ENCODE measurements around the gene WDR11.

Gene WDR11

DNA sequence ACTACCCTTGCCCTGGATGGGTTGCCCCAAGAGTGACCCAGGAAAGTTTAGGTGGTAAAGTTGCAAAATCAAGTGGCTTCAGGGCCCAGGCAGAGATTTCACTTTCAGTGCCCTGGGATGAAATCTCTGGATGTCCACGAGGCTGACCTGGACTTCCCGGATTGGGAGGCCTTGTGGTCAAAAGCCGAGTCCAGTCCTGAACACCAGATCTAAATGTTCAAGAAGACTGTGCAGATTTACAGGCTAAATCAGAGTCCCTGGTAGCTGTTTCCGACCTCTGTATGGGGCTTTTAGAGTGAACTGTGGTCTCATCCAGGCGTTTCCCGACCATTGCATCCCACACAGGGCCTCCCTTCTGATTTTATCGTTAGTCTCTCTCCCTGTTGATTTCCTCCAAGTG is 95.3 kb downstream of the WDR11 start:
- no peaks in the 10 kb centered on the region for H3K36me3 ChIP-seq
- no peak overlapping the region for H3K27ac ChIP-seq
- TF ChIP-seq, protein P1, sequence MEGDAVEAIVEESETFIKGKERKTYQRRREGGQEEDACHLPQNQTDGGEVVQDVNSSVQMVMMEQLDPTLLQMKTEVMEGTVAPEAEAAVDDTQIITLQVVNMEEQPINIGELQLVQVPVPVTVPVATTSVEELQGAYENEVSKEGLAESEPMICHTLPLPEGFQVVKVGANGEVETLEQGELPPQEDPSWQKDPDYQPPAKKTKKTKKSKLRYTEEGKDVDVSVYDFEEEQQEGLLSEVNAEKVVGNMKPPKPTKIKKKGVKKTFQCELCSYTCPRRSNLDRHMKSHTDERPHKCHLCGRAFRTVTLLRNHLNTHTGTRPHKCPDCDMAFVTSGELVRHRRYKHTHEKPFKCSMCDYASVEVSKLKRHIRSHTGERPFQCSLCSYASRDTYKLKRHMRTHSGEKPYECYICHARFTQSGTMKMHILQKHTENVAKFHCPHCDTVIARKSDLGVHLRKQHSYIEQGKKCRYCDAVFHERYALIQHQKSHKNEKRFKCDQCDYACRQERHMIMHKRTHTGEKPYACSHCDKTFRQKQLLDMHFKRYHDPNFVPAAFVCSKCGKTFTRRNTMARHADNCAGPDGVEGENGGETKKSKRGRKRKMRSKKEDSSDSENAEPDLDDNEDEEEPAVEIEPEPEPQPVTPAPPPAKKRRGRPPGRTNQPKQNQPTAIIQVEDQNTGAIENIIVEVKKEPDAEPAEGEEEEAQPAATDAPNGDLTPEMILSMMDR (IDR thresholded peaks at IDR 0.05): no peak
- no peak overlapping the region for H3K4me3 ChIP-seq (ENCODE audit: low read depth in 1 of 2, low read length in 1 of 2)
- H3K4me1 ChIP-seq (ENCODE audit: control insufficient read depth in 1 of 2, insufficient read depth in 1 of 2, low read depth in 1 of 2, low read length in 1 of 2): peaks cover 3 to 12% of the 10 kb centered on the region in 2 experiments
- H3K9me3 ChIP-seq: no peaks in the 10 kb centered on the region
- H3K27me3 ChIP-seq: peaks cover 62% of the 10 kb centered on the region

DNA sequence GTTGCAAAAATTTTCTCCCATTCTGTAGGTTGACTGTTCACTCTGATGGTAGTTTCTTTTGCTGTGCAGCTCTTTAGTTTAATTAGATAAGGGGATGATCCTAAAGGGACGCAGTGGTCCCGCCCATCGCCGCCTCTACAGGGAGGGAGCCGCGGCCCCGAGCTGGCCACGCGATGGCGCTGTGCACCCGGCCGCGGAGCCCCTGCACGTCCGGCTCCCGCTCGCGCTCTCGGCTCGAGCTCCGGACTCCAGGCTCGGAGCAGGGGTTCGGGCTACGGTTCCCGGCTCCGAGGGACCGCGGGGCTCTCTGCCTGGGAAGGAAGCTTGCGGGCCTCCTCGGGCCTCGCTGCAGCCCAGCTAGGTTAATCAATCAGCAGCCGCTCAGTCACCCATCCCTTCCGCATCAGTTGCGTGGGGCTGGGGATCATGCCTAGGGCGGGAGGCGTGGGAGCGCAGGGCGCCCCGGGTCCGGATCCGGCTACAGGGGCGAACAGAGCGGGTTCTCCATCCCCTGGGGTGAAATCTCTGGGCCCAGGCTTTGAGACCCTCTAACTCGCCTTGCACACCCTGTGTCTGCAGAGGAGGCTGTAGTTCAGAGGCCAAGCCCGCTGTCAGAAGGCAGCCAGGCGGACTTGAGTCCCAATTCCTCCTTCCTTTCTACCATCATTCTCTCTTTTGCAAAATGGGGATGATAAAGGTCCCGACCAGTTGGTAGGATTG is 97.9 kb downstream of the WDR11 start:
- H3K27ac ChIP-seq: no peak overlapping the region
- no peaks in the 10 kb centered on the region for H3K9me3 ChIP-seq
- TF ChIP-seq, protein P1 (IDR thresholded peaks at IDR 0.05): peak; percentile 62
- no peaks in the 10 kb centered on the region for H3K36me3 ChIP-seq
- H3K4me3 ChIP-seq (ENCODE audit: low read depth in 1 of 2, low read length in 1 of 2): peak overlapping the region in 1 of 2 experiments; percentile 52
- H3K4me1 ChIP-seq (ENCODE audit: control insufficient read depth in 1 of 2, insufficient read depth in 1 of 2, low read depth in 1 of 2, low read length in 1 of 2): peaks cover 3 to 12% of the 10 kb centered on the region in 2 experiments
- H3K27me3 ChIP-seq: peaks cover 72% of the 10 kb centered on the region

DNA sequence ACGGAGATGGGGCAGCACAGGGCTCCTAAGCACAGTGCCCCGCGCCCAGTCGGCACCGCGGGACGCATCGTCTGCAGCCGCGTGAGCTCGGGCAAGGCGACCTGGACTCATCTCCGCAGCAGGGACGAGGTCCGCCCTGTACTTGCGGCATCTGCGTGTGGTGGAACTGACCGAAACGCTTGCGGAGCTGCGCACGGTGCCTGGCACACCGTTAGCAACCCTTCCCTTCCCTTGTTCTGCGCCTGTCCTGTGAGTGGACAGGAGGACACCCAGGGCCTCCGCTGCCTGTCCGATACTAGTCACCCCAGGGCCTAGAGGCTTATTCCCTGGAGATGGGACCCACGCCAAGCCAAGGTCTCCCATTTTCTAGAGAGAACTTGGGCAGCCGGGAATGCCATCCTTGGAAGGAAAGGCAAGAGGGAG is 98.5 kb downstream of the WDR11 start:
- Histone ChIP-seq H3K27me3 (peaks cover 75% of the 10 kb centered on the region), H3K4me1 (ENCODE audit: control insufficient read depth in 1 of 2, insufficient read depth in 1 of 2, low read depth in 1 of 2, low read length in 1 of 2) (peaks cover 3 to 12% of the 10 kb centered on the region in 2 experiments), H3K9me3 (no peaks in the 10 kb centered on the region), H3K4me3 (ENCODE audit: low read depth in 1 of 2, low read length in 1 of 2) (peak overlapping the region in 1 of 2 experiments; percentile 52), H3K36me3 (no peaks in the 10 kb centered on the region), H3K27ac (no peak overlapping the region)
- TF ChIP-seq, protein P1 (IDR thresholded peaks at IDR 0.05): no peak

DNA sequence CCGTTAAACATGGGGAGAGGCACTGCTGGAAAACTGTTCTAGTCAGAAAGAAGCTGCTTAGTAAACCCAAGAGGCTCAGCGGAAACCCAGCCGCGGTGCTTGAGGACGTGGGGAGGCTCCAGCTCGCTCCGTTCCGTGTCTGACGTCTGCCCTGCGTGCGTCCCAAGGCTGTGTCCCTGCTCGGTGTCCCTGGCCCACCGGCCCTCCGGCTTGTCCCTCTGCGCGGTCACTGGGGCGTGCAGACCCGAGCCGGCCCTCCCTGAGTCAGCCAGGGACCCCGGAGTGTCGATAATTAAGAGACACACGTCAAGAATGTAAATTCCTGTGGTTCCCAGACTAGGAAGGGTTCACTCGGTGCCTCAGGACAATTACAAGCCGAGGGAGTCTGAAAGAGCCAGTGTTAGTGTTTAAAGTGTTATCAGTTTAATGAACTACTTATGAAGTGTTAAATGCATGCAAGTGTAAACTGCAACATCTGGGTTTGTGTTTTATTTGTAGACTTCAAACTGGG is 98.9 kb downstream of the WDR11 start:
- TF ChIP-seq, protein P1 (IDR thresholded peaks at IDR 0.05): no peak
- no peak overlapping the region for H3K27ac ChIP-seq
- H3K9me3 ChIP-seq: no peaks in the 10 kb centered on the region
- H3K4me3 ChIP-seq (ENCODE audit: low read depth in 1 of 2, low read length in 1 of 2): no peak overlapping the region
- no peaks in the 10 kb centered on the region for H3K36me3 ChIP-seq
- peaks cover 3 to 12% of the 10 kb centered on the region in 2 experiments for H3K4me1 ChIP-seq (ENCODE audit: control insufficient read depth in 1 of 2, insufficient read depth in 1 of 2, low read depth in 1 of 2, low read length in 1 of 2)
- peaks cover 80% of the 10 kb centered on the region for H3K27me3 ChIP-seq

DNA sequence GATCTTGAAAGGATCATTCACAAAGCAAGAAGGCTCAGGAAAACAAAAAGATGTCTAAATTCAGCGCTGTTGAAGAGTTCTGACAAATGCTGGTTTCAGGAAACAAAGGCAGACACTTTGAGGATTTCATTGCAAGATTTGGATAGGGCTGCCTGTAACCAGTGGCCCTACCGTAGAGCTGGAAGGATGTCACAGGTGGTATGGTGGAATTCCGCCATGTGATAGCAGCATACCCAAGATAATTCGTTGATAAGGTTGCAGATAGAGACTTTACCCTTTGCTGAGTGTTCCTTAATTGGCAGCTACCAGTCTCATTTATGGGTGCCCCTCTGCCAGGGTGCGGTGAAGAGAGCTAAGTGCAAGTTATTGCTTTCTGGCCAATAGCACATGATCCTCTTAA is 100.1 kb downstream of the WDR11 start:
- H3K27me3 ChIP-seq: peaks cover 86% of the 10 kb centered on the region
- TF ChIP-seq, protein P1 (IDR thresholded peaks at IDR 0.05): no peak
- H3K4me1 ChIP-seq (ENCODE audit: control insufficient read depth in 1 of 2, insufficient read depth in 1 of 2, low read depth in 1 of 2, low read length in 1 of 2): peaks cover 3 to 12% of the 10 kb centered on the region in 2 experiments
- H3K36me3 ChIP-seq: no peaks in the 10 kb centered on the region
- H3K4me3 ChIP-seq (ENCODE audit: low read depth in 1 of 2, low read length in 1 of 2): no peak overlapping the region
- no peaks in the 10 kb centered on the region for H3K9me3 ChIP-seq
- no peak overlapping the region for H3K27ac ChIP-seq

Measured in neutrophil (primary cell).